ENCODE data around the gene KCNK3. TPM values are rescaled to one million over a fixed set of nuclear protein-coding genes. Genes with fewer than 3 reads are reported as not detected.

Gene KCNK3
- total and polyA plus RNA-seq, 2 experiments from 2014 or later, result 2.9 to 3.1 TPM

GRCh38 chr2:26668856-26669750 is 23.4 kb upstream of the KCNK3 start:
- no peak for TF ChIP-seq CTCF (IDR thresholded peaks at IDR 0.05; ENCODE audit: low read depth, low read length)
- no peak overlapping the region for H3K4me3 ChIP-seq
- peaks cover 4% of the 10 kb centered on the region for H3K4me1 ChIP-seq (ENCODE audit: low read depth)
- no peaks in the 10 kb centered on the region for H3K36me3 ChIP-seq
- no peak overlapping the region for H3K27ac ChIP-seq
- H3K9me3 ChIP-seq (ENCODE audit: low read depth), result no peaks in the 10 kb centered on the region
- peak in 1 of 2 donors; percentile 48 for DNase-seq (ENCODE audit: low read depth in 1 of 2, low spot score in 1 of 2)
- H3K27me3 ChIP-seq, result no peaks in the 10 kb centered on the region

- no peak overlapping the region for H3K27ac ChIP-seq
- DNase-seq (ENCODE audit: low read depth in 1 of 2, low spot score in 1 of 2), result peak in 1 of 2 donors; percentile 69
- no peak for TF ChIP-seq CTCF (IDR thresholded peaks at IDR 0.05; ENCODE audit: low read depth, low read length)
- no peaks in the 10 kb centered on the region for H3K36me3 ChIP-seq
- no peak overlapping the region for H3K4me3 ChIP-seq
- H3K27me3 ChIP-seq, result no peaks in the 10 kb centered on the region
- H3K4me1 ChIP-seq (ENCODE audit: low read depth), result peaks cover 4% of the 10 kb centered on the region
- H3K9me3 ChIP-seq (ENCODE audit: low read depth), result no peaks in the 10 kb centered on the region
Measured at GRCh38 chr2:26670171-26670570, 22.4 kb upstream of the KCNK3 start.

GRCh38 chr2:26670931-26671460 is 21.5 kb upstream of the KCNK3 start:
- no peaks in the 10 kb centered on the region for H3K27me3 ChIP-seq
- H3K4me3 ChIP-seq, result no peak overlapping the region
- H3K27ac ChIP-seq, result no peak overlapping the region
- no peak for DNase-seq (ENCODE audit: low read depth in 1 of 2, low spot score in 1 of 2)
- TF ChIP-seq CTCF (IDR thresholded peaks at IDR 0.05; ENCODE audit: low read depth, low read length), result no peak
- peaks cover 4% of the 10 kb centered on the region for H3K4me1 ChIP-seq (ENCODE audit: low read depth)
- no peaks in the 10 kb centered on the region for H3K36me3 ChIP-seq
- no peaks in the 10 kb centered on the region for H3K9me3 ChIP-seq (ENCODE audit: low read depth)

- H3K27me3 ChIP-seq, result no peaks in the 10 kb centered on the region
- no peak overlapping the region for H3K4me3 ChIP-seq
- no peaks in the 10 kb centered on the region for H3K9me3 ChIP-seq (ENCODE audit: low read depth)
- TF ChIP-seq CTCF (IDR thresholded peaks at IDR 0.05; ENCODE audit: low read depth, low read length), result no peak
- H3K36me3 ChIP-seq, result no peaks in the 10 kb centered on the region
- peaks cover 4% of the 10 kb centered on the region for H3K4me1 ChIP-seq (ENCODE audit: low read depth)
- H3K27ac ChIP-seq, result no peak overlapping the region
- DNase-seq (ENCODE audit: low read depth in 1 of 2, low spot score in 1 of 2), result no peak
Measured at GRCh38 chr2:26671691-26672090, 20.8 kb upstream of the KCNK3 start.

- no peak overlapping the region for H3K4me3 ChIP-seq
- no peaks in the 10 kb centered on the region for H3K9me3 ChIP-seq (ENCODE audit: low read depth)
- no peaks in the 10 kb centered on the region for H3K27me3 ChIP-seq
- DNase-seq (ENCODE audit: low read depth in 1 of 2, low spot score in 1 of 2), result no peak
- H3K4me1 ChIP-seq (ENCODE audit: low read depth), result peaks cover 4% of the 10 kb centered on the region
- TF ChIP-seq CTCF (IDR thresholded peaks at IDR 0.05; ENCODE audit: low read depth, low read length), result no peak
- no peak overlapping the region for H3K27ac ChIP-seq
- no peaks in the 10 kb centered on the region for H3K36me3 ChIP-seq
Measured at GRCh38 chr2:26672112-26672817, 20.3 kb upstream of the KCNK3 start.
